Fibroblast of the aortic adventitia (primary cell): ENCODE measurements around the gene MYRIP. TPM values are rescaled to one million over a fixed set of nuclear protein-coding genes. Genes with fewer than 3 reads are reported as not detected.

ENCODE experiments used
- DNase-seq: peaks from one replicate; pipeline ENCODE4 v3.0.0-alpha.2; 2010; ENCODE audit warnings: low read depth
- H3K4me3 ChIP-seq: 2 replicates; pipeline ENCODE4 v1.5.1; 2011; ENCODE audit warnings: low read depth, mild to moderate bottlenecking, control low read depth, low read length, moderate library complexity
- CTCF ChIP-seq: IDR thresholded peaks from 2 replicates; pipeline ENCODE4 v1.5.1; 2011; ENCODE audit warnings: mild to moderate bottlenecking, low read length, control low read depth, inconsistent platforms; ENCODE audit not compliant: insufficient read depth
- total RNA-seq: library from RNA; depleted of rRNA; stranded (reverse); fragments of >200 nt; gene quantifications from 2 replicates; pipeline ENCODE4 v1.2.3, GENCODE V29; 2012; ENCODE audit warnings: low replicate concordance

MYRIP gene
- total RNA-seq, 1 donor, result 8.6 TPM

DNA sequence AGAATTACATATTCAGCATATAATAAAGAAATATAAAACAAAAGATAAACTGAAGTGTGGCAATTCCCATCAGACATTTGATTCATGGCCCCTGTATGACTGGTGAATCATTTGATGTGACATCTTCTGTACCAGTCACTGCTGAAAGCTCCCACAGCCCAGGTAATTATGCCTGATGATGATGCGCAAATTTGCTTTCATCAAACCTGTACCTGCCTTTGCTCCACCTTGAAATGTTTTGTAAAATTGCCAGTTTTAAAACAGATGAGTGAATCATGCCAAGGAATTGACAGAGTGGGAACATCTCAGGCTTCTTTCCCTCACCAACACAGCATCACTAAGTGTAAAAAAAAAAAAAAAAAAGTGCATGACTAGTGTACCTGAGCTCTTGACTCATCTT lies 433.6 kb downstream of the MYRIP start:
- no peak overlapping the region for H3K4me3 ChIP-seq
- TF ChIP-seq CTCF, result no peak

DNA sequence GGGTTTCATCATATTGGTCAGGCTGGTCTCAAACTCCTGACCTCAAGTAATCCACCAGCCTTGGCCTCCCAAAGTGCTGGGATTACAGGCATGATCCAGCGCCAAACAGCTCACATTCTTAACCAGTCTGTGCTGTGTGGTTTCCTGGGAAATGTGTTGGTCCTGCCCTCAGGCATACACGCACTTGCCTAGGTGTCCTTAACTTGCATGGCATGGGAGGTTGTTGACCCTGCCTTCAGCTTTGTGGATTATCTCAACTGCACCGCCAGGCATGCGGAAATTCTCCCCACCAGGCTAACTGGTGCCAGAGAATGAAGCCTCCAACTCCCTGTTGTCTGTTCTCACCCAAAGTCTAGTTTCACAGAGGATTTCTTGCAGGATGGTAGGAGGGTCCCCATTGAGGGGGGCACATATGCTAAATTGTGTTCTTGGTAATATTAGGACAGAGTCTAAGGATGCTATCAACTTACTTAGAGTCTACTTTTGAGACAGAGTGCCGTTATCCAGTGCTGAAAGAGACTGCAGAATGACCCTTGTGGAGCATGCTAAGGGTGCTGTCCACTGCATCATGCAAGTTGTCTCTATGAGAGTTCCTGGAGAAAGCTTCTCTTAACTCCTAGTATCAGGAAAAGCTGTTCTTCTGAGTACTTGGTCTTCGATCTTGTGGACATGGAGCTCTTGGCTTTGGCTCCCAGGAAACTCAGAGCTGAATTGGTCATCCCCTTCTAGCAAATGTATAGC lies 438.5 kb downstream of the MYRIP start:
- no peak for TF ChIP-seq CTCF

More for the DNA sequence above, 433.6 kb downstream of the MYRIP start:
- no peak for DNase-seq

GRCh38 chr3:40248591-40248990 lies 439.2 kb downstream of the MYRIP start:
- no peak for TF ChIP-seq CTCF
- DNase-seq, result no peak
- H3K4me3 ChIP-seq, result no peak overlapping the region

More for the DNA sequence above, 438.5 kb downstream of the MYRIP start:
- no peak overlapping the region for H3K4me3 ChIP-seq
- DNase-seq, result no peak

DNA sequence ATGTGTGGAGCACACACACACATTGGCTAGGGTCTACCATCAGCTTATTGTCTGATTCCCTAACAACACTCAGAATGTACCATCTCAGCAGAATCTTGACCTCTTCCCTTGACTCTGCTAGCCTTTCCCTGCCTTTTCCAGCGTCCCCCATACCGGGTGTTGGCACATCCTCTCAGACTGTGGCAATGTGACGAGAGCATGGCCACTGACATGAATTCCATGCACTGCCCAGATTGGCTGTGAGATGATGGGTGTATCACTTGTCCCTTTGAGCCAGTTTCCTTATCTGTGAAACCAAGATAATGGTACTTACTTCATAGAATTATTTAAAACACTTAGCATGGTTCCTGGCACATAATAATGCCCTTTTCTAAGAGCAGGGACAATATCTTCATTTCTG lies 439.8 kb downstream of the MYRIP start:
- no peak for TF ChIP-seq CTCF
- DNase-seq, result no peak
- no peak overlapping the region for H3K4me3 ChIP-seq

DNA sequence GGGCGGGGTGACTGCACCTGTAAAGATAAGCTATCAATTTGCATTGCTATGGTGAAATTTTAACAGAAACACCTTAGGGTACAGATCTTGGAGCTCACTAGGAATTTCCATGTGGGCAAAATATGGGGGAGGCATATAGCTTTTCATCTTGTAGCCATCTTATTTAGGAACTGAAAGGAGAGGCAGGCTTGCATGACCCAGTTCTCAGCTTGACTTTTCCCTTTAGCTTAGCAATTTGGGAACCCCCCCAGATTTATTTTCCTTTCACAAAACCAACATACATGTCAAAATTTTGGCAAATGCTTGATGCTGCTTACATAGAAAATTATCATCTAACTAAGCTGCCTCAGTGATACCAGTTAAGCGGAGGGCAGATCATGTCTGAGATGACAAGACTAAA lies 445.1 kb downstream of the MYRIP start:
- H3K4me3 ChIP-seq, result no peak overlapping the region
- DNase-seq, result no peak
- TF ChIP-seq CTCF, result no peak

- no peak overlapping the region for H3K4me3 ChIP-seq
- no peak for TF ChIP-seq CTCF
- no peak for DNase-seq
Observed at GRCh38 chr3:40254891-40255290, 445.5 kb downstream of the MYRIP start.

DNA sequence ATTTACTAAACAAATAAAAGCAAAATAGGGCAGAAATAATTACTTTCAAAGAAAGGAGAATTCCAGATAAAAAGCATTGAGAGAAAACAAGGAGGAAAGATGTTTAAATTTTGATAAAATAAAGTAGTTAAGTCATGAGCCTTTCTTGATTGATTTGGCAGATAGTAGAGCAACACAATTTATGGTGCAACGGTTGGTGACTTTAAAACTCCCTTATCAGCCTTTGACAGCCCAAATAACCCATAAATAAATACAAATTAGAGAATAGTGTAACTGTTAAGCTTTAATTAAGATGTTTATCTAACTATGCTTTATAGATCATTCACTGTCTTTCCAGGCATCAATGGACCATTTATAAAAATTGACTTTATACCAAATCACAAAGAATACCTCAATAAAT lies 446.1 kb downstream of the MYRIP start:
- TF ChIP-seq CTCF, result no peak
- H3K4me3 ChIP-seq, result no peak overlapping the region
- no peak for DNase-seq
